HCT116 (cell line): Measurements from ENCODE around the gene FAM131A. TPM values are rescaled to one million over a fixed set of nuclear protein-coding genes. Genes with fewer than 3 reads are reported as not detected.

Source experiments
- ATAC-seq: fragments of 200-7000 bp; cut with Tn5 transposase; 2 replicates; pipeline ENCODE4 v1.9.1; 2020; ENCODE audit warnings: mild to moderate bottlenecking, moderate library complexity
- BruUV-seq: library from RNA; stranded (reverse); fragments of 400-500 nt; replicated peaks from 2 replicates; lab custom pipeline; 2021; lab: Mats Ljungman, UMichigan
- CTCF ChIA-PET: fragments of 300-600 bp; sonication (Branson Sonifier 250); formaldehyde crosslinking; loops from one replicate; lab custom pipeline; 2021; ENCODE audit warnings: antibody characterized with exemption; lab: Charles Lee
- POLR2A ChIA-PET: fragments of 300-600, 350-600 bp; sonication (Branson Sonifier 250); formaldehyde crosslinking; loops from one replicate; lab custom pipeline; 2021; ENCODE audit warnings: antibody characterized with exemption; lab: Charles Lee
- RAD21 ChIA-PET, 2 experiments: fragments of 300-600 bp; sonication (Branson Sonifier 250); formaldehyde crosslinking; loops; one replicate each; lab custom pipeline; 2023; ENCODE audit warnings: low total read pairs in 2 of 2; ENCODE audit not compliant: uncharacterized antibody in 2 of 2, unreplicated experiment in 2 of 2, low non-redundant PET in 1 of 2; lab: Charles Lee
- DNase-seq: peaks from one replicate; pipeline ENCODE4 v3.0.0-alpha.2; 2010; ENCODE audit warnings: low read depth, low spot score
- H2AFZ ChIP-seq: fragments of 200-600 bp; shearing (Covaris generic), sonication (generic); 2 replicates; pipeline ENCODE4 v1.6.1; 2017; ENCODE audit warnings: low read depth, mixed run types, mixed read lengths, antibody characterized with exemption, low read length; ENCODE audit not compliant: poor library complexity, severe bottlenecking
- H3K27ac ChIP-seq: 2 replicates; pipeline ENCODE4 v1.5.1; 2012; ENCODE audit warnings: low read depth, low read length
- H3K27me3 ChIP-seq: fragments of 200-600 bp; sonication (generic); 2 replicates; pipeline ENCODE4 v1.6.1; 2016; ENCODE audit warnings: mixed run types, low read length, mixed read lengths; ENCODE audit not compliant: insufficient read depth
- H3K36me3 ChIP-seq, 2 experiments: fragments of 200-500 bp in 1 of 2; fragments of 200-600 bp in 1 of 2; sonication (Bioruptor generic) in 1 of 2; sonication (generic) in 1 of 2; 2 replicates each; pipeline versions ENCODE4 v1.5.1 to v1.6.1; 2014 to 2016; ENCODE audit warnings: low read length in 2 of 2, inconsistent platforms in 1 of 2, mixed read lengths in 1 of 2, mixed run types in 1 of 2; ENCODE audit not compliant: insufficient read depth in 2 of 2, control insufficient read depth in 1 of 2
- H3K4me1 ChIP-seq, 2 experiments: fragments of 200-600 bp in 1 of 2; sonication (generic) in 1 of 2; 2 replicates each; pipeline versions ENCODE4 v1.5.1 to v1.6.1; 2012 to 2017; ENCODE audit warnings: low read length in 2 of 2, inconsistent platforms in 1 of 2, mild to moderate bottlenecking in 1 of 2, mixed read lengths in 1 of 2, mixed run types in 1 of 2, moderate library complexity in 1 of 2; ENCODE audit not compliant: insufficient read depth in 2 of 2, control insufficient read depth in 1 of 2
- H3K4me2 ChIP-seq: fragments of 200-600 bp; sonication (generic); 2 replicates; pipeline ENCODE4 v1.6.1; 2017; ENCODE audit warnings: mixed run types, low read length, mixed read lengths
- H3K4me3 ChIP-seq, 2 experiments: fragments of 200-600 bp in 1 of 2; sonication (generic) in 1 of 2; replicated peaks in 1 of 2; 2 replicates each; pipeline ENCODE4 v1.5.1; 2011 to 2016; ENCODE audit warnings: low read length in 2 of 2, control low read depth in 1 of 2, low read depth in 1 of 2, mild to moderate bottlenecking in 1 of 2, mixed read lengths in 1 of 2, mixed run types in 1 of 2
- H3K79me2 ChIP-seq: fragments of 200-600 bp; sonication (generic); 2 replicates; pipeline ENCODE4 v1.6.1; 2017; ENCODE audit warnings: mild to moderate bottlenecking, mixed run types, low read length, moderate library complexity, mixed read lengths; ENCODE audit not compliant: insufficient read depth
- H3K9ac ChIP-seq: fragments of 200-600 bp; sonication (generic); 2 replicates; pipeline ENCODE4 v1.6.1; 2016; ENCODE audit warnings: low read length, mixed read lengths
- H3K9me2 ChIP-seq: fragments of 200-600 bp; sonication (generic), shearing (Covaris generic); 2 replicates; pipeline ENCODE4 v1.6.1; 2017; ENCODE audit warnings: mixed run types, mild to moderate bottlenecking, moderate library complexity; ENCODE audit not compliant: insufficient read depth
- H3K9me3 ChIP-seq, 2 experiments: fragments of 200-500 bp in 1 of 2; fragments of 200-600 bp in 1 of 2; sonication (Bioruptor generic) in 1 of 2; sonication (generic) in 1 of 2; 2 replicates each; pipeline ENCODE4 v1.6.1; 2014 to 2017; ENCODE audit warnings: low read length in 2 of 2, mixed read lengths in 2 of 2, inconsistent platforms in 1 of 2, low read depth in 1 of 2, mild to moderate bottlenecking in 1 of 2, mixed run types in 1 of 2, moderate library complexity in 1 of 2; ENCODE audit not compliant: control insufficient read depth in 1 of 2, insufficient read depth in 1 of 2
- H4K20me1 ChIP-seq: fragments of 200-600 bp; sonication (generic), shearing (Covaris generic); 2 replicates; pipeline ENCODE4 v1.6.1; 2017; ENCODE audit warnings: mixed run types, mild to moderate bottlenecking, moderate library complexity; ENCODE audit not compliant: insufficient read depth
- CEBPB ChIP-seq: IDR thresholded peaks from 2 replicates; pipeline ENCODE4 v1.6.1; 2012; ENCODE audit warnings: low read depth
- CTCF ChIP-seq, 3 experiments: fragments of 200-600 bp in 1 of 3; sonication (generic) in 1 of 3; IDR thresholded peaks in 2 of 3; conservative IDR thresholded peaks in 1 of 3; 2 replicates each; pipeline ENCODE4 v1.5.1; 2012 to 2017; ENCODE audit warnings: low read depth in 2 of 3, low read length in 2 of 3, antibody characterized with exemption in 1 of 3, borderline replicate concordance in 1 of 3, control low read depth in 1 of 3, mild to moderate bottlenecking in 1 of 3, mixed read lengths in 1 of 3, mixed run types in 1 of 3, moderate library complexity in 1 of 3; ENCODE audit not compliant: insufficient read depth in 1 of 3
- EZH2 ChIP-seq: fragments of 200-600 bp; sonication (generic); IDR thresholded peaks from 2 replicates; pipeline ENCODE4 v1.6.1; 2017; ENCODE audit warnings: antibody characterized with exemption, mixed run types
- FOSL1 ChIP-seq: IDR thresholded peaks from 2 replicates; pipeline ENCODE4 v1.6.1; 2012; ENCODE audit warnings: low read depth
- POLR2A ChIP-seq: IDR thresholded peaks from 2 replicates; pipeline ENCODE4 v1.7.0; 2011; ENCODE audit warnings: borderline replicate concordance; ENCODE audit not compliant: insufficient read depth, insufficient read length; ENCODE audit errors: extremely low read depth
- POLR2AphosphoS5 ChIP-seq: IDR thresholded peaks from 2 replicates; pipeline ENCODE4 v1.6.1; 2011; ENCODE audit warnings: mild to moderate bottlenecking, low read depth, low read length, moderate library complexity
- SP1 ChIP-seq: IDR thresholded peaks from 2 replicates; pipeline ENCODE4 v1.6.1; 2012; ENCODE audit warnings: low read depth
- TCF7L2 ChIP-seq: IDR thresholded peaks from 2 replicates; pipeline ENCODE4 v1.7.0; 2011; ENCODE audit warnings: borderline replicate concordance, inconsistent platforms; ENCODE audit not compliant: insufficient read depth, insufficient read length; ENCODE audit errors: extremely low read depth
- ZFX ChIP-seq: fragments of 450-650 bp; IDR thresholded peaks from 2 replicates; pipeline ENCODE4 v1.6.1; 2017
- intact Hi-C: fragments of 100-400 bp; cut with micrococcal nuclease; formaldehyde crosslinking; loops from 2 replicates; pipeline ENCODE4 v1.10.0; 2022
- total RNA-seq: library from RNA; stranded (reverse); gene quantifications from one replicate; pipeline ENCODE4 v1.2.1, GENCODE V29; 2021; ENCODE audit not compliant: unreplicated experiment
- TF ChIP-seq, protein P1 (sequence below): IDR thresholded peaks from 2 replicates; pipeline ENCODE4 v1.6.1; 2012
- TF ChIP-seq, protein P2 (sequence below): IDR thresholded peaks from 2 replicates; pipeline ENCODE4 v1.6.1; 2012; ENCODE audit warnings: low read depth
- TF ChIP-seq, protein P3 (sequence below): IDR thresholded peaks from 2 replicates; pipeline ENCODE4 v1.6.1; 2011; ENCODE audit warnings: mild to moderate bottlenecking, low read length, moderate library complexity; ENCODE audit not compliant: insufficient replicate concordance; ENCODE audit errors: extremely low read depth

FAM131A gene
- total RNA-seq, 1 experiment from 2014 or later = 17.8 TPM

- Histone ChIP-seq H3K36me3 (no peaks in the 10 kb centered on the region), H2AFZ (no peak overlapping the region), H3K4me1 (peaks cover 2 to 6% of the 10 kb centered on the region in 2 experiments; a peak in 1 of 4 replicates), H3K27me3 (no peaks in the 10 kb centered on the region), H3K27ac (no peak overlapping the region), H3K9me2 (no peaks in the 10 kb centered on the region), H3K79me2 (no peaks in the 10 kb centered on the region), H3K4me2 (no peak overlapping the region), H3K9me3 (no peaks in the 10 kb centered on the region), H3K4me3 (no peak overlapping the region), H3K9ac (no peak overlapping the region), H4K20me1 (no peaks in the 10 kb centered on the region)
- ChIA-PET RAD21 (no interaction called here), POLR2A (interaction anchor here (1.2 kb wide), 1 partner anchor 10 kb away, joined by 3 read pairs; no protein-coding TSS in a partner anchor), CTCF (no interaction called here)
- TF ChIP-seq TCF7L2 (no peak), POLR2AphosphoS5 (no peak), FOSL1 (no peak), SP1 (no peak), POLR2A (no peak), CTCF (IDR thresholded peaks at IDR 0.05 in 2 of 3, conservative IDR thresholded peaks at IDR 0.05 in 1 of 3; ENCODE audit: borderline replicate concordance in 1 of 3, insufficient read depth in 1 of 3, low read depth in 2 of 3, low read length in 2 of 3) (no peak), CEBPB (no peak), ZFX (no peak), EZH2 (no peak)
- TF ChIP-seq, protein P1, sequence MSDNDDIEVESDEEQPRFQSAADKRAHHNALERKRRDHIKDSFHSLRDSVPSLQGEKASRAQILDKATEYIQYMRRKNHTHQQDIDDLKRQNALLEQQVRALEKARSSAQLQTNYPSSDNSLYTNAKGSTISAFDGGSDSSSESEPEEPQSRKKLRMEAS = no peak
- TF ChIP-seq, protein P2, sequence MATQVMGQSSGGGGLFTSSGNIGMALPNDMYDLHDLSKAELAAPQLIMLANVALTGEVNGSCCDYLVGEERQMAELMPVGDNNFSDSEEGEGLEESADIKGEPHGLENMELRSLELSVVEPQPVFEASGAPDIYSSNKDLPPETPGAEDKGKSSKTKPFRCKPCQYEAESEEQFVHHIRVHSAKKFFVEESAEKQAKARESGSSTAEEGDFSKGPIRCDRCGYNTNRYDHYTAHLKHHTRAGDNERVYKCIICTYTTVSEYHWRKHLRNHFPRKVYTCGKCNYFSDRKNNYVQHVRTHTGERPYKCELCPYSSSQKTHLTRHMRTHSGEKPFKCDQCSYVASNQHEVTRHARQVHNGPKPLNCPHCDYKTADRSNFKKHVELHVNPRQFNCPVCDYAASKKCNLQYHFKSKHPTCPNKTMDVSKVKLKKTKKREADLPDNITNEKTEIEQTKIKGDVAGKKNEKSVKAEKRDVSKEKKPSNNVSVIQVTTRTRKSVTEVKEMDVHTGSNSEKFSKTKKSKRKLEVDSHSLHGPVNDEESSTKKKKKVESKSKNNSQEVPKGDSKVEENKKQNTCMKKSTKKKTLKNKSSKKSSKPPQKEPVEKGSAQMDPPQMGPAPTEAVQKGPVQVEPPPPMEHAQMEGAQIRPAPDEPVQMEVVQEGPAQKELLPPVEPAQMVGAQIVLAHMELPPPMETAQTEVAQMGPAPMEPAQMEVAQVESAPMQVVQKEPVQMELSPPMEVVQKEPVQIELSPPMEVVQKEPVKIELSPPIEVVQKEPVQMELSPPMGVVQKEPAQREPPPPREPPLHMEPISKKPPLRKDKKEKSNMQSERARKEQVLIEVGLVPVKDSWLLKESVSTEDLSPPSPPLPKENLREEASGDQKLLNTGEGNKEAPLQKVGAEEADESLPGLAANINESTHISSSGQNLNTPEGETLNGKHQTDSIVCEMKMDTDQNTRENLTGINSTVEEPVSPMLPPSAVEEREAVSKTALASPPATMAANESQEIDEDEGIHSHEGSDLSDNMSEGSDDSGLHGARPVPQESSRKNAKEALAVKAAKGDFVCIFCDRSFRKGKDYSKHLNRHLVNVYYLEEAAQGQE = no peak
- TF ChIP-seq, protein P3, sequence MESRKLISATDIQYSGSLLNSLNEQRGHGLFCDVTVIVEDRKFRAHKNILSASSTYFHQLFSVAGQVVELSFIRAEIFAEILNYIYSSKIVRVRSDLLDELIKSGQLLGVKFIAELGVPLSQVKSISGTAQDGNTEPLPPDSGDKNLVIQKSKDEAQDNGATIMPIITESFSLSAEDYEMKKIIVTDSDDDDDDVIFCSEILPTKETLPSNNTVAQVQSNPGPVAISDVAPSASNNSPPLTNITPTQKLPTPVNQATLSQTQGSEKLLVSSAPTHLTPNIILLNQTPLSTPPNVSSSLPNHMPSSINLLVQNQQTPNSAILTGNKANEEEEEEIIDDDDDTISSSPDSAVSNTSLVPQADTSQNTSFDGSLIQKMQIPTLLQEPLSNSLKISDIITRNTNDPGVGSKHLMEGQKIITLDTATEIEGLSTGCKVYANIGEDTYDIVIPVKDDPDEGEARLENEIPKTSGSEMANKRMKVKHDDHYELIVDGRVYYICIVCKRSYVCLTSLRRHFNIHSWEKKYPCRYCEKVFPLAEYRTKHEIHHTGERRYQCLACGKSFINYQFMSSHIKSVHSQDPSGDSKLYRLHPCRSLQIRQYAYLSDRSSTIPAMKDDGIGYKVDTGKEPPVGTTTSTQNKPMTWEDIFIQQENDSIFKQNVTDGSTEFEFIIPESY = no peak
- no peak for DNase-seq
- BruUV-seq = no TSS peak
- no peak for ATAC-seq
- intact Hi-C loops = no loop called here
Measured at GRCh38 chr3:184384856-184385422, 47.5 kb downstream of the FAM131A start.
